Esophagus muscularis mucosa (tissue), 4 donors: ENCODE results near the gene DOK6.

Source experiments
- CTCF ChIP-seq, 3 experiments: fragments of 200-600 bp in 2 of 3; fragments of 450-650 bp in 1 of 3; sonication (generic) in 2 of 3; IDR thresholded peaks; one replicate each; pipeline ENCODE4 v1.5.1; 2017 to 2019; ENCODE audit warnings: antibody characterized with exemption in 3 of 3, mild to moderate bottlenecking in 2 of 3, moderate library complexity in 1 of 3
- EP300 ChIP-seq: sonication (generic); formaldehyde crosslinking; IDR thresholded peaks from one replicate; pipeline ENCODE4 v1.6.1; 2017; ENCODE audit warnings: antibody characterized with exemption
- POLR2A ChIP-seq: fragments of 450-650 bp; IDR thresholded peaks from one replicate; pipeline ENCODE4 v1.6.1; 2017; ENCODE audit warnings: antibody characterized with exemption, moderate library complexity, mild to moderate bottlenecking, low read depth

- TF ChIP-seq CTCF (IDR thresholded peaks at IDR 0.05), result no peak
- TF ChIP-seq POLR2A, result no peak
- no peak for TF ChIP-seq EP300
Measured at GRCh38 chr18:69885841-69886531, 485.3 kb downstream of the DOK6 start.
